Kidney glomerular epithelial cell (primary cell): ENCODE results near the gene NF2.
"Not testable (repeated sequence)": the region's sequence is repeated elsewhere in the genome, so short reads cannot be mapped to it uniquely, and the experiment has no call there.

Experiments
- DNase-seq: peaks from one replicate; lab custom pipeline; 2025; lab: John Stamatoyannopoulos, UW

The NF2 gene

DNA sequence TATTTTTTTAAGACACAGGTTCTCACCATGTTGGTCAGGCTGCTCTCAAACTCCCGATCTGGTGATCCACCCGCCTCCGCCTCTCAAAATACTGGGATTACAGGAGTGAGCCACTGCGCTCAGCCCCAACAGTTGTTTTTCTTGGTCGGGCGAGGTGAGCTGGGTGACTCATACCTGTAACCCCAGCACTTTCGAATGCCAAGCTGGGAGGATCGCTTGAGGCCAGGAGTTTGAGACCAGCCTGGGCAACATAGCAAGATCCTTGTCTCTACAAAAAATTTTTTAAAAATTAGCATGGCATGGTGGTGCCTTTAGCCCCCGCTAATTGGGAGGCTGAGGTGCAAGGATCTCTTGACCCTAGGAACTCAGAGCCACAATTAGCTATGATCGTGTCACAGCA is 7.0 kb upstream of the NF2 start:
- DNase-seq = no peak

DNA sequence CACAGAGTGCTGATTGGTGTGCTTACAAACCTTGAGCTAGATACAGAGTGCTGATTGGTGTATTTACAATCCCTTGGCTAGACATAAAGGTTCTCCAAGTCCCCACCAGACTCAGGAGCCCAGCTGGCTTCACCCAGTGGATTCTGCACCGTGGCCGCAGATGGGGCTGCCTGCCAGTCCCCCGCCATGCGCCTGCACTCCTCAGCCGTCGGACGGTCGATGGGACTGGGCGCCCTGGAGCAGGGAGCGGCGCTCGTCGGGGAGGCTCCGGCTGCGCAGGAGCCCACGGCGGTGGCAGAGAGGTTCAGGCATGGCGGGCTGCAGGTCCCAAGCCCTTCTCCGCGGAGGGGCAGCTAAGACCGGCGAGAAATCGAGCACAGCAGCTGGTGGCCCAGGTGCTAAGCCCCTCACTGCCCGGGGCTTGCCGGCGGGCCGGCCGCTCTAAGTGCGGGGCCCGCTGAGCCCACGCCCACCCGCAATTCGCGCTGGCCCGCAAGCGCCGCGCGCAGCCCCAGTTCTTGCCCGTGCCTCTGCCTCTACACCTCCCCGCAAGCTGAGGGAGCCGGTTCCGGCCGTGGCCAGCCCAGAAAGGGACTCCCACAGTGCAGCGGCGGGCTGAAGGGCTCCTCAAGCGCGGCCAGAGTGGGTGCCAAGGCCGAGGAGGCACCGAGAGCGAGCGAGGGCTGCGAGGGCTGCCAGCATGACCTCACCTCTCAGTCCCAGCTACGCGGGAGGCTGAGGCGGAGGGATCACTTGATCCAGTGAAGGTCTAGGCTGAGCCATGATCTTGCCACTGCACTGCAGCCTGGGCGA is 5.4 kb upstream of the NF2 start:
- not testable (repeated sequence) for DNase-seq

DNA sequence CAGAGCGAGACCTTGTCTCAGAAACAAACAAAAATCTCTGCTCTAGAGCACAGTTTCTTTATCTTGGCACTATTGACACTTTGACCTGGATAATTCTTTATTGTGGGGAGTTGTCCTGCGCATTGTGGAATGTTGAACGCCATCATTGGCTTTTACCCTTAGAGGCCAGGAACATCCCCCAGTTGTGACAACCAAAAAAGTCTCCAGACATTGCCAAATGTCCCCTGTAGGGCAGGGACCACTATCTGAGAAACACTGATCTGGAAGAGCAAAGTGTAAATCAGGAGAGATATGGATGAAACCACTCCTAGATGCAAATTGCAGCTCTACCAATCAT is 4.8 kb upstream of the NF2 start:
- DNase-seq = no peak

DNA sequence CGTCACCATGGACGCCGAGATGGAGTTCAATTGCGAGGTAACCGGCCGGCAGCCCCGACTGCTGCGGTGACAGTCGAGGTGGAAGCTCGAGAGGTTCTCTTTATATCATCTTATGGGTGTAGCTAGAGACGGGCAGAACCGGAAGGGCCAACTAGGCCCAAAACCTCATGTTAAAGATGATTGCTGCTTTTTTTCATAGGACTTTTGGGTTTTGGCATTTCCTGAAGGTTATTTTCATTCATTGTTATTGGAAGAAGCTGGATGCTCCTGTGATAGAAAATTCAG is 585 bp downstream of the NF2 start:
- no peak for DNase-seq

DNA sequence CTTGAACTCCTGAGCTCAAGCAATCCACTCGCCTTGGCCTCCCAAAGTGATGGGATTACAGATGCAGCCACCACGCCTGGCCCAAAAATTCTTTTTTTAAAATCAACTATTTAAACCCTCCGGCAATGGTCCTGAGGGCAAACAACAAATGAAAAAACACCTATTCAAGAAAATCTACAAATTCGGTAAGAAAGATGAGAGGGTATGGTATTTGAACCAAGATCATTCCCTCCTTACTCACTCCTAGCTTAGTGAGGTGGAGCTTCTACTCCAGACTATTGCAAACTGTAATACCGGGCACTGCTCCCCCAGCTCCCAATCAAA is 2.1 kb downstream of the NF2 start:
- no peak for DNase-seq

DNA sequence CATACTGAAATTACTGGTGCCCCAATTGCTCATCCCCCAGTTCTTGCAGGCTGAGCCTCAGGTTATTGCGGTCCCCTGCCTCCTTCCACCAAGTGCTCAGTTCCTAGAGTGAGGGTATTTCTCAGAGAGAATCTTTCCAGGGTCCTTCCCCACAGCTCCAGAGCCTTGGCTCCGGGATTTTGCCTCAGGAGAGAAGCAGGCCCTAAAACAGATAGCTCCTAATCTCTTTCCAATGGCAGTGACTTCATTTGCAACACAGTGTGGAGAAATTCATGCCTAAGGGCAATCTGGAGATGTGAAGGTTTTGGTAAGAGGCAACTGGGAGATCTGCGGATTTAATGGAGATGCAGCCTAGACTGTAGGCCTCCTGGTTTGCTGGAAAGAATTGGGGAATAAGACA is 2.9 kb downstream of the NF2 start:
- no peak for DNase-seq

DNA sequence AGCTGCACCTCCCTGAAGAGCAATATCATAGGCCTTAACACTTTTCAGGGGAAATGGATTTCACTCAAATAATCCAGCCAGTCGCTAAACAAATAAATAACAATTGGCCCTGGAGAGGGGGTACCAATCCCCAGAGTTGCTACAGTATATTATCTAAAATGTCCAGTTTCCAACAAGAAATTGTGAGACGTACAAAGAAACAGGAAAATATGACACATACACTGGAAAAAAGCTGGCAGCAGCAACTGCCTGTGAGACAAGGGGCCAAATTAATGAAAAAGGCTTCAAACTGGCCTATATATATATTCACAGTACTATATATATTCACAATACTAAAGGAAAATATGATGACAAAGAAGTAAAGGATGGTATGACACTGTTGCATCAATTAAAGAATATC is 4.0 kb downstream of the NF2 start:
- DNase-seq = no peak

DNA sequence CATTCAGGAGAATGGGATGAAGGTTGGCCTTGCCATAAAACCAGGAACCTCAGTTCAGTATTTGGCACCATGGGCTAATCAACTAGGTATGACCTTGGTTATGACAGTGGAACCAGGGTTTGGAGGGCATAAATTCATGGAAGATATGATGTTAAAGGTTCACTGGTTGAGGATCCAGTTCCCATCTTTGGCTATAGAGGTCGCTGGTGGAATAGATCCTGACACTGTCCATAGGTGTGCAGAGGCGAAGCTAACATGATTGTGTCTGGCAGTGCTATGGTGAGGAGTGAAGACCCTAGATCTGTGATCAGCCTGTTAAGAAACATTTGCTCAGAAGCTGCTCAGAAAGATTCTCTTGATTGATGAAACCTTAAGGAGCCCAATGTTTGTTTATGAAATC is 5.7 kb downstream of the NF2 start:
- DNase-seq = no peak

DNA sequence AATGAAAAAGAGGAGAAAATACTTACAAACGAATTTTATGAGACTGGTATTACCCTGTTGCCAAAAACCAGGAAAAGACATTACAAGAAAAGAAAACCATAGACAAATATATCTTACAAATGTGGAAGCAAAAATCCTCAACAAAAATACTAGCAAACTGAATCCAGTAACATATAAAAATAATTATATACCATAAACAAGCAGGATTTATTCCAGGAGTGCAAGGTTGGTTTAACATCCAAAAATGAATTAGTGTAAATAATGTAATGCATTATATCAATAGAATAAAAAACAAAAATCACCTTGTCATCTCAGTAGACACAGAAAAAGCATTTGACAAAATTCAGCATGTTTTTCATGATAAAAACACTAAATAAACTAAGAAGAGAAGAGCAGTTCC is 7.3 kb downstream of the NF2 start:
- DNase-seq = no peak

DNA sequence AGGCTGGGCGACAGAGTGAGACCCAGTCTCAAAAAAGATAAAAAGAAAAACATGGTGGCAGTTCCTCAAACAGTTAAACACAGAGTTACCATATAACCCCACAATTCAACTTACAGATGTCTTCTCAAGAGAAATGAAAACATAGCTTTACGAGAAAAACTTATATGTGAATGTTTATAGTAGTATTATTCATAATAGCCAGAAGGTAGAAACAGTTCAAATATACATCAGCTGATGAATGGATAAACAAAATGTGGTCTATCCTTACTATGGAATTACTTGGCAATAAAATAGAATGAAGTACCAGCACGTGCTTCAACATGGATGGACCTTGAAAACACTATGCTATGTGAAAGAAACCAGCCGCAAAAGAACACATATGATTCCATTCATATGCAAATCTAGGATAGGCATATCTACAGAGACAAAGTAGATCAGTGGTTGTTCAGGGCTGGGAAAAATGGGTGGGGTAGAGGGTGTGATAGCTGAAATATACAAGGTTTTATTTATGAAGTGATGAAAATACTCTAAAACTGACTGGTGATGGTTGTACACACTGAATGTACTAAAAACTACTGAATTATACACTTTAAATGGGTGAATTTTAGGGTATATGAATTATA is 12.4 kb downstream of the NF2 start:
- no peak for DNase-seq

DNA sequence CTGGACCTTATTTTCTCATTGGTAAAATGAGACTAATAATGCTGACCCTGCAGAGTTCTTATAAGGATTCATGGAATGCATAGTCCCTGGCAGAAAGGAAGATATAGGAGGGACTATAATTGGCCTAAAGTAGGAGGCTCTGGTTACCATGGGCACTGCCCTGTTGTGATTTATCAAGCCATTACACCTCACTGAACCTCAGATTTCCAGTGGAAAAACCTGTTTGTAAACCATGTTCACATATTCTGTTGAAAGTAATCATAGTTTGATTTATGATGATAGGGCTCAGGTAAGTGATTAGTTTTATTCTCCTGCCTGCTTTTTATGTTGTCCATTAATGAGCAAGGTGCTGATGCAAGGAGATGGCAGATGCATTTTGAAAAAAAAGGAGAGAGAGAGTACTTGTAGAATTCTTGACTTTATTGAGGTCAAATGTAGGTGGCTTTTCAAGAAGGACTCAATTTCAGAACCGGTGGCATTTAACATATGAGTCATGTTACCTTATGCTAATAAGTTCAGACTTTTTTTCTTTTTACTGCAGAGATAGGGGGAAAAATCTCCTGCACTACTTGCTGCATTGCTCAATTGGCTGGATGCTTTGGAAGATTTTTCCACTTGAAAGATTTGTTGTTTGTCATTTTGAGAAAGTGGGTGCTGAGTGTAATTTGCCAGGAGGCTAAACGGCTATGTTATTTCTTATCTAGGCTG is 14.6 kb downstream of the NF2 start:
- DNase-seq = peak; percentile 85

DNA sequence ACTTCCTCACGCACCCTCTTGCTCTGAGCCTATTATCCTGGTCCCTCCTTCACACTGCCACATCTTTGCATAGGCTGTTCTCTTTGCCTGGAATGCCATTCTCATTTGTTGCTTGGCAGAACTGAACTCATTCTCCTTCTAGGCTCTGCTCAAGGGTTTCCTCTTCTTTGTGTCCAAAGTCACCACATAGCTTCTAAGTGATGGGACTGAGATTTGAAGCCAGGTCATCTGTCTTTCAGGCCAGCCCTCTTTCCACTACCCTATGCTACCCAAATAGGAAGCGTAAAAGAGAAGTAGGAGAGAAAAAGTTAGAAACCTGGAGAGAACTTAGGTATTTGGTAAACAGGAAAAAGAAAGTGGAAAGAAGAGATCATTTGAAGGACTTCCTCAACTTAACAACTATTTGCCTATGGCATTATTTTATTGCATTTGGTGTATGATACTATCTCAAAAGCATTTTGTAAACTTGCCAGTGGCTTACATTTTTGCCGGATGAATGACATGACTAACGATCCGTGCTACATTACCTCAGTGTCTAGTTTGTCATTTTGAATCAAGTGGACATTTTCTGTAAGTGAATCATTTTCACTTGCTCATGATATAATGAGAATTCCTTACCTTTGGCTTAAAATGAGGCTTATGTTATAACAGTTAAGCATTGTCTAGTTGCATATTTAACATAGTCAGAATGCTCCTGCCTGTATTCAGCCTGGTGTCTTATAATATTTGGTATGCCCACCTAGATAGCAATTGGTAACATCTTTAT is 18.5 kb downstream of the NF2 start:
- DNase-seq = peak; percentile 99

DNA sequence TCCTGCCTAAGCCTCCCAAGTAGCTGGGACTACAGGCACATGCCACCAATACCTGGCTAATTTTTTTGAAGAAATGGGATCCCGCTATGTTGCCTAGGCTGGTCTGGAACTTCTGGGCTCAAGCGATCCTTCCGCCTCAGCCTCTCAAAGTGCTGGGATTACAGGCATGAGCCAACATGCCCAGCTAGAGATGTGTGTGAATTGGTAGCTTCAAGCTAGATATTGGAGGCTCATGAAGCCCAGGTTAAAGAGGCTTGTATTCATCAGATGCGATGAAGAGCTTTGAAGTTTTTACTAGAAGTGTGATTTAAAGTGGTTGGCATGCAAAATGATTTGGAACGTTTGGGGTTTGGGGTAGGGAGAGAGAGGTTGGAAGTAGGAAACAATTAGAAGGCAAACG is 19.6 kb downstream of the NF2 start:
- DNase-seq = no peak

DNA sequence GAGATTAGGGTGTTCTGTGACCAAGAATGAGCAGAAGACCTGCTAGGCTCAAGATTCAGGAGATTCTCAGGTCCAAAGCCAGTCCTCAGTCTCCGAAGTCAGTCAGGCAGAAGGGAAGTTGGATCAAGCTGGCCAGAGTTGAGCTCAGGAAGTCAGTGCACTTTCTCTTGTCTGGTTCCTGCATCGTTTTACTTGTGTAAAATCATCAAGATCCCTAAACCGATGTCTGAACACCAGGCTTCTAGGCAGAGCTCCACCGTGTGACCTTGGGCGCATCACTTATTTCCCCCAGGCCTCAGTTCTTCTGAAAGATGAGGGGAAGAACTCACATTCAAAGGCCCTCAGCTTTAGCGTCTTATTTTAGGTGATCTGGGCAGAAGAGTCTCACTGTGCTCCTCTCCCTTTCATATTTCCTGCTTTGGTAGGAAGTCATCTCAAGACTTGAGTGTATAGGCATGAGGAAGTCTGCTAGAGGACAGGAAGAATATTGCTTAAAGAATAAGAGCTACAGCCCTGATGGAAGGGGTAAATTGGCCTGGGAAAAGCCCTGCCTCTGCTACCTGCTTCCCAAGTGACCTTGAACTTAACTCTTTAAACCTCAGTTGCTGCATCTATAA is 20.2 kb downstream of the NF2 start:
- no peak for DNase-seq

DNA sequence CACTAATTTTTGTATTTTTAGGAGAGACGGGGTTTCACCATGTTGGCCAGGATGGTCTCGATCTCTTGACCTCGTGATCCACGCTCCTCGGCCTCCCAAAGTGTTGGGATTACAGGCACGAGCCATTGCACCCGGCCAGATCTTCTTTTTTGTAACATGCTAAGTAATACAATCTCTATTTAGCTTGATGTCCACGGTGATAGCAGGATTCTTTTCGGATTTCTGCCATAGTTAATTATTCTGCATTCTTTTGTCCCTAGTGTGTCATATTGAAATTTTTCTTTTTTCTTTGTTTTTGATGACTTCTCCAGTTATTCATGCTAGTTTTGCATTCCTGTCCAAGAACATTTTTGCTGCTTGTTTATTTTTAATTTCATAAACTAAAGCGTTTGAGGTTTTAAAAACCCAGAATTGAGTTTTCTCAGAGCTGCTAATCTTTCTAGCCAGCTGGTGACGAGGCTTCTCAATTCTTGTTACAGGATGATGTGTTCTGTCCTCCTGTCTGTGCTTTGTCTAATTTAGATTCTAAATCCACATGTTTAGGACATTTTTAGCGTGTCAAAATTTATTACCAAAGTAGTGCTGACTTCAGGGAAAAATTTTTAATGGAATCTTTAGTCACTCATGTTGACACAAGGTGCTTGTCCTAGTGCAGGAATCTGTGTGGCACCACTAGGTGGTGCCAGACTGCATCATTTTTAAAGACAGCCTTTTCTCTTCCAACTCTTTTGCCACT is 21.8 kb downstream of the NF2 start:
- peak; percentile 87 for DNase-seq

DNA sequence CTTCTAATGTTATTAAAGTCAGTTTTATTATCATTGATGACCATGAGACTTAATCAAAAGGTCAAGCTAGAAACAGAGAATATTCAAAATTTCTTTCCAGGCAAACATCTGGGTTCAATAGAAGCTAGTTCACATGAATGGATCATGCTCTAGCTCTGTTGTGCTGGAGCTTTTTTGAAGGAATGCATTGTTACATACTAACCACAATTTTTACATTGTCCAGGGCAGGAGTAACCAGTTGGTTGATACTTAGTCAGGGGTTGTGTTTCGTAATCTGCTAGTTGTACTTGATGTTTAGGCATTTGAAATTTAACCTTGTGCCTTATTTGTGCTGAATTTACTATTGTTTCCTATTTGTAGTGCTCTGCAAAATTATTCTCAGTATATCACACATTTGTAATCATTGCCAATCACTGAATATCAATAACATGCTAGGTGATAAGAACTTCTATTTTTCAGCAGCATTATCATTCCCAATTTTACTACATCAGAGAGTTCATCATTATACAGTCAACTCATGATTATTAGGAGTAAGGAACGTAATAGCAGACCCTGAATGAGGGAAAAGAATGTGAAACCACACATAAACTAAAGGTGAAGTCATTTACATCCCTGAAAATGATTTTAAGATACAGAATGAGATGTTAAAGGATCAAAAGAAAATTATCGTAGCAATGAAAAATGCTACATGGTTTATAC is 23.2 kb downstream of the NF2 start:
- DNase-seq = no peak

DNA sequence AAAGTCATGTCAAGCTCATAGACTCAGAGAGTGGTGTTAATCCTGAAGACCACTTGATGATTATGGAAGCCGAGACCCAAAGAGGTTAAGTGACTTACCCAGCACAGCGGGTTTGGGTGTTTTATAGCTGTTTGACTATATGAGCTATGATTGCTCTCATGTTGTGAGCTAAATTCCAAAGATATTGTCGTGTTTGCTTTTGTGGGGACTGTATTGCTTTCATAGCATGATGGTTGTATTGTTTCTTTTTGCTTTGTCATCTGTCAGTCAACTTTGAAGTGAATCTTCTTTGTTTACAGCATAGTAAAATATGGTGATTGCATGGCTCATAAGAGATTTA is 23.7 kb downstream of the NF2 start:
- no peak for DNase-seq

DNA sequence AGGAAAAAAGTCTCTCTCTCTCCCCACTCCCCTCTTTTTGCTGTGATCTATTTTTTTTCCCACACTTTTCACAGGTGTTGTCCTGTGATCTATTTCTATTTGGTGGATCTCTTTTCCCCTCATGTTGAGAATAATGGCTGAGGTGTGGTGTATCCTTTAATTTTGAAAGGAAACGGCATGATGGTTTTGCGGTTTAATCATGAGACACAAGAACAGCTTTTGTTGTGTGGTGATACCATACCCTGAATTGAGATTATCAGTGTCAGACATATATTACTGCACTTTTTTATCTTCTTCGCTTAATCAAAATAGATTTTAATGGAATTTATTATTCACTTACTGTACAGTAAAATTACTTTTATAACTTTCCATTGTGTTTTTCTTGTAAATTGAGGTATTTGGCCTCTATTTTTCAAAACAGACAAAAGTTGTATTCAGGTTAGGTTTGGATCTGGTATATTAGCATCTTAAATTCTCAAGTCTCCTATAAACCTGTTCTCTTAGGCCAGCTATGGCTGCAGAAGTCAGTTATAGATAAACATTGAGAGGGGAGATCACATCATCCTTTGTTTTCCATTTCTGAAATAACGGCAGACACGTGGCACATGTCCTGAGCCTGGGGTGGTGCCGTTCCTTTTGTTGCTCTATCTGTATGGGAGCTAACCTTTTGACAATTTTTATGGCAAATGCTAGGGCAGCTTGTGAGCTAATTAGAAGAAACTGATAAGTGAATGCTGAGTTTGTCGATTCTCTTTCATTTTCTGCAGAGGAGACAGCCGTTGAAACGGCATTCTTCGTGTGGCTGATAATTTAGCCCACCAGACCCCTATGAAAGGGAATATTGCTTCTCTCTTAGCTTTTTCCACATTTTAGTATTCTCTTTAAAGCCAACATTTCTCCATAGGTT is 25.8 kb downstream of the NF2 start:
- no peak for DNase-seq

DNA sequence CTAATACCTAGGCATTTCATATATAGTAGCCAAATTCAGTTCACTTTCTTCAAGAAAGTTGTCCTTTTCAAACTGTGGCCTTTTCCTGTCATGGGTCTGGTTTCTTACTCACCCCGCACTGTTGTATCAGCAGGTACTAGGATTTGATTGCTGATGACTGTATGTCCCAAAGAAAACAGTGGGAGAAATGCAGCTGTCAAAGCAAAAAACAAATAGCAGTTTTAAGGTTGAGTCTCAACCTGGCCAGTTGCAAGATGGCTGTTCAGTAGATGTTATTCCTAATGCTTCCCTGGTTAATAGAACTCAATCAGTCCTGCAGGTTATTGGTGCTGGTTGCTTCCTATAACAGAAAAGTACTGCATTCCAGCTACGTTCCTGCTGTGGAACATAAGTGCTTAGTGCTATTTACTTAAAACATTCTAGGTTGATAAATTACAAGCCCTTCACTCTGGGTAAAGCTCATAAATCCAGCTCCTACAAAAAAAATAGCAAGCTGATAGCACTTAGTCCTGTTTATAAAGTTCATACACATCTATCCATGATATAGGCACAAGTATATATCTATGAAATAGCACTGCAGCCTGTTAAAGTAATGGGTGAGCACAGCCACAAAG is 26.6 kb downstream of the NF2 start:
- no peak for DNase-seq

DNA sequence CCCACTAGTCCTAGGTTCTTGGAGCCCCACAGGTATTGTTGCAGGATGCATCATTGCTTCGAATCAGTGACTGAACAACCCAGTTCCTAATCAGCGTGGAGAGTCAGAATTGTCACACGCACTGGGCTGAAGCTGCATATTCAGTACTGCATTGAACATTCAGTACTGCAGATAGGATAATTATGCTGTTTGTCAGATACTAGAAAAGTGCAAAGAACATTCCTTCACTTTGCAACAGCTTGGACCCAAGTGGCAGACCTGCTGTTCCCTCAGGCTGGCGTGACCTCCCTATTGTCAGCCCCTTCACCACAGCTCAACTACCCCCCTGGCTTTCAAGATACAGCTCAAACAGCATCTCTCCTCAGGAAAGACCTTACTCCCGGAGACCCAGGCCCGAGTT is 27.6 kb downstream of the NF2 start:
- no peak for DNase-seq
